Stimulated activated CD4-positive, alpha-beta T cell treated with anti-CD3 and anti-CD28 coated beads, Interleukin-4, amount 100 ng/mL, for 4 hours (primary cell): ENCODE data around the gene RAMAC.
"Not testable (repeated sequence)": the region's sequence is repeated elsewhere in the genome, so short reads cannot be mapped to it uniquely, and the experiment has no call there.

Experiments used
- DNase-seq, 2 experiments: peaks; one replicate each; pipeline ENCODE4 v3.0.0-alpha.2; 2020

RAMAC gene

DNA sequence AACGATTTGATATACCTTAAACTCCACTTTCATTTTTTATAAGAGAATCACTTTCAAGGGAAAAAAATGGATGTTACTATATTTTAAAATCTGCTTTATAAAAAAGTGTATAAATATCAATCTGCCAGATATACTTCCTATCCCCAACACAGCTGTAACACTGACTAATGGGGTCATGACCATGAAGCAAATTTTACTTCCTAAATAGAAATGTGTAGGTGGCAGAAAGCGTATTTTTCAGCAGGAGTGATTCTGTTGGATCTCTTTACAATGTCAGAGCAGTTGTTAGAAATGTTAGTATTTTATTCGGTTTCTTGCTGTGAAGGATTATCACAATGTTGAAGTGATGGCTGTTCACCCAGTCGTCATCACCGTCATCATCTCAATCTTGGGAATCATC, 30.9 kb downstream of the RAMAC start:
- no peak for DNase-seq

DNA sequence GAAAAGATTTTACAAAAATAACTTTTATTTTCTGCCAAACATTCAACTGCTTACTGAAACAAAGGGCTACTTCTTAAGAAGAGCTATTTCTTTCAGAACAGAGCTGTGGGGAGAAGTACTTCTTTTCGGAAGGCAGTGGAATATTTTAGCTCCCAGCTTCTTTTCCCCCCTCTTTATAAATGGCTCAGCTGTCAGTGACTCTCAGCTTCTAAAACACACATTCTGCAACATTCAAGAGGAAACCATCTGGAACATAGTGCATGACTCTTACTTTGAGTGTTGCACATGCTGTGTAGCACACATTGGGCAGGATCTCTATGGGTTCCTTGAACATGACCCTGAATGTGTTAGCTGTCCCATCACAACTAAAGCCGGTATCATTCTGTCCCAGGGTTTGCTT, 32.4 kb downstream of the RAMAC start:
- DNase-seq: no peak

DNA sequence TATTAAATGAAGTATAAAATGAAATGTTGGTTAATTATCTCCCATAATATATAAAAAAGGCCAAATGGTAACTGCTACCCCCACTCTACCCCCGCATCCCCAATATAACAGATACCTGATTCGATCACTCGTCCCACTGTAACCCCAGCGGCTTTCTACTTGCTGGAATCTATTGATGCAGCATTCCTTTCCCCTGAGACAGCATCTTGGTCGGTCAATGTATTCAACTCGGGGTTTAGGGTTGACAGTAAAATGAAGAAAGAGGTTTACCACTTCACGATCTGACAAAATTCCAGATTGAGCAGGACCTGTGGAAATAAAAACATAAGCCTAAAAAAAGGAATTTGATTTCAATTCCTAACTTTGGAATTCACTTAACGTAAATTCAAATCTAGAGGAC, 44.0 kb downstream of the RAMAC start:
- DNase-seq: no peak

DNA sequence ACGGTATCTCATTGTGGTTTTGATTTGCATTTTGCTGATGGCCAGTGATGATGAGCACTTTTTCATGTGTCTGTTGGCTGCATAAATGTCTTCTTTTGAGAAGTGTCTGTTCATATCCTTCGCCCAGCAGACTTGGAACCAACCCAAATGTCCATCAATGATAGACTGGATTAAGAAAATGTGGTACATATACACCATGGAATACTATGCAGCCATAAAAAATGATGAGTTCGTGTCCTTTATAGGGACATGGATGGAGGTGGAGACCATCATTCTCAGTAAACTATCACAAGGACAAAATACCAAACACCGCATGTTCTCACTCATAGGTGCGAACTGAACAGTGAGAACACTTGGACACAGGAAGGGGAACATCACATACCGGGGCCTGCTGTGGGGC, 45.2 kb downstream of the RAMAC start:
- DNase-seq: not testable (repeated sequence)

DNA sequence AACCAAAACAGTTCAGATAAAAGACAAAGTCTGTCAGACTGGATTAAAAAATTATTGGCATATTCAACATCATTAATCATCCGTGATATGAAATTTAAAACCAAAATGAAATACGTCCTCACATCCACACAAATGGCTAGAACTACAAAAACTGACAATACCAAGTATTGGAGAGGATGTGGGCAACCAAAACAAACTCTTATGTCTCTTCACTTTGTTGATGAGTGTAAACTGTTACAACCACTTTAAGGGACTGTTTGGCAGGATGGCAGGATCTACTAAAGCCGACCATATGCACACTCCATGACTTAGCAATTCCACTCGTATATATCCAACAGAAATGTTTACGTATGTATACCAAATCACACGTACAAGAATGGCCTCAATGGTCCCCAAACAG, 50.2 kb downstream of the RAMAC start:
- DNase-seq: no peak

DNA sequence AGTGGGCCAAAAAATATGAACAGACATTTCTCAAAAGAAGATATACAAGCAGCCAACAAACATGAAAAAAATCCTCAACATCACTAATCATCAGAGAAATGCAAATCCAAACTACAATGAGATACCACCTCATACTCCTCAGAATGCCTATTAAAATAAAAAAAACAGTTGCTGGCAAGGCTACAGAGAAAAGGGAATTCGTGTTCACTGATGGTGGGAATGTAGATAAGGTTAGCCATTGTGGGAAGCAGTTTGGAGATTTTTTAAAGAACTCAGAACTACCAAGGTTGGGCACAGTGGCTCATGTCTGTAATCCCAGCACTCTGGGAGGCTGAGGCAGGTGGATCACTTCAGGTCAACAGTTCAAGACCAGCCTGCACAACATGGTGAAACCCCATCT, 53.2 kb downstream of the RAMAC start:
- no peak for DNase-seq
